ENCODE data around the gene ZNF117.

ZNF117 gene

GRCh38 chr7:65004575-65004974, 13.7 kb upstream of the ZNF117 start:
- TF ChIP-seq REST (IDR thresholded peaks at IDR 0.05; ENCODE audit: insufficient read depth in 1 of 2, low read depth in 2 of 2, low read length in 2 of 2), result no peak

- TF ChIP-seq FOXP2 (optimal IDR thresholded peaks at IDR 0.05; ENCODE audit: borderline replicate concordance, extremely low read depth, extremely low read length, insufficient read depth) (no peak), SIN3A (IDR thresholded peaks at IDR 0.05; ENCODE audit: borderline replicate concordance, insufficient read depth, low read length) (no peak), TAF1 (IDR thresholded peaks at IDR 0.05; ENCODE audit: borderline replicate concordance, insufficient read depth, low read length) (no peak), REST (IDR thresholded peaks at IDR 0.05; ENCODE audit: insufficient read depth in 1 of 2, low read depth in 2 of 2, low read length in 2 of 2) (no peak)
Measured at GRCh38 chr7:65002972-65003585, 12.2 kb upstream of the ZNF117 start.

GRCh38 chr7:65001291-65001814, 10.5 kb upstream of the ZNF117 start:
- no peak for TF ChIP-seq TAF1 (IDR thresholded peaks at IDR 0.05; ENCODE audit: borderline replicate concordance, insufficient read depth, low read length)

GRCh38 chr7:64999165-65000004, 8.5 kb upstream of the ZNF117 start:
- TF ChIP-seq SIN3A (IDR thresholded peaks at IDR 0.05; ENCODE audit: borderline replicate concordance, insufficient read depth, low read length), result no peak
- no peak for TF ChIP-seq TAF1 (IDR thresholded peaks at IDR 0.05; ENCODE audit: borderline replicate concordance, insufficient read depth, low read length)
- TF ChIP-seq POLR2AphosphoS5 (IDR thresholded peaks at IDR 0.05; ENCODE audit: low read depth, low read length), result no peak
- TF ChIP-seq FOXP2 (optimal IDR thresholded peaks at IDR 0.05; ENCODE audit: borderline replicate concordance, extremely low read depth, extremely low read length, insufficient read depth), result no peak
- no peak for TF ChIP-seq REST (IDR thresholded peaks at IDR 0.05; ENCODE audit: insufficient read depth in 1 of 2, low read depth in 2 of 2, low read length in 2 of 2)

- TF ChIP-seq SIN3A (IDR thresholded peaks at IDR 0.05; ENCODE audit: borderline replicate concordance, insufficient read depth, low read length) (no peak), TAF1 (IDR thresholded peaks at IDR 0.05; ENCODE audit: borderline replicate concordance, insufficient read depth, low read length) (no peak), FOXP2 (optimal IDR thresholded peaks at IDR 0.05; ENCODE audit: borderline replicate concordance, extremely low read depth, extremely low read length, insufficient read depth) (no peak), POLR2AphosphoS5 (IDR thresholded peaks at IDR 0.05; ENCODE audit: low read depth, low read length) (no peak), REST (IDR thresholded peaks at IDR 0.05; ENCODE audit: insufficient read depth in 1 of 2, low read depth in 2 of 2, low read length in 2 of 2) (no peak)
Measured at GRCh38 chr7:64998865-64999164, 8.0 kb upstream of the ZNF117 start.

All from PFSK-1 (cell line).